ENCODE measurements around the gene JUN.

JUN gene

GRCh38 chr1:58779801-58780382 is 4.0 kb downstream of the JUN start:
- no peaks in the 10 kb centered on the region for H3K79me2 ChIP-seq (ENCODE audit: insufficient read depth, low read length)
- H3K4me2 ChIP-seq (ENCODE audit: low read depth, low read length, poor library complexity, severe bottlenecking) = no peak overlapping the region
- no peaks in the 10 kb centered on the region for H3K27me3 ChIP-seq (ENCODE audit: low read length)
- H3K9me2 ChIP-seq (replicated peaks; ENCODE audit: insufficient read depth, low read length) = no peaks in the 10 kb centered on the region
- H3K27ac ChIP-seq (ENCODE audit: low read depth, low read length) = no peak overlapping the region
- no peak for TF ChIP-seq EZH2phosphoT487 (conservative IDR thresholded peaks at IDR 0.05; ENCODE audit: low read length)
- TF ChIP-seq, protein P1, sequence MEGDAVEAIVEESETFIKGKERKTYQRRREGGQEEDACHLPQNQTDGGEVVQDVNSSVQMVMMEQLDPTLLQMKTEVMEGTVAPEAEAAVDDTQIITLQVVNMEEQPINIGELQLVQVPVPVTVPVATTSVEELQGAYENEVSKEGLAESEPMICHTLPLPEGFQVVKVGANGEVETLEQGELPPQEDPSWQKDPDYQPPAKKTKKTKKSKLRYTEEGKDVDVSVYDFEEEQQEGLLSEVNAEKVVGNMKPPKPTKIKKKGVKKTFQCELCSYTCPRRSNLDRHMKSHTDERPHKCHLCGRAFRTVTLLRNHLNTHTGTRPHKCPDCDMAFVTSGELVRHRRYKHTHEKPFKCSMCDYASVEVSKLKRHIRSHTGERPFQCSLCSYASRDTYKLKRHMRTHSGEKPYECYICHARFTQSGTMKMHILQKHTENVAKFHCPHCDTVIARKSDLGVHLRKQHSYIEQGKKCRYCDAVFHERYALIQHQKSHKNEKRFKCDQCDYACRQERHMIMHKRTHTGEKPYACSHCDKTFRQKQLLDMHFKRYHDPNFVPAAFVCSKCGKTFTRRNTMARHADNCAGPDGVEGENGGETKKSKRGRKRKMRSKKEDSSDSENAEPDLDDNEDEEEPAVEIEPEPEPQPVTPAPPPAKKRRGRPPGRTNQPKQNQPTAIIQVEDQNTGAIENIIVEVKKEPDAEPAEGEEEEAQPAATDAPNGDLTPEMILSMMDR (IDR thresholded peaks at IDR 0.05; ENCODE audit: insufficient read depth, low read length, poor library complexity, severe bottlenecking) = no peak
- no peaks in the 10 kb centered on the region for H3K36me3 ChIP-seq (ENCODE audit: low read length)
- no peak overlapping the region for H3K9ac ChIP-seq (ENCODE audit: low read length)
- no peaks in the 10 kb centered on the region for H3K9me3 ChIP-seq (ENCODE audit: insufficient read depth, low read length)
- no peak overlapping the region for H2AFZ ChIP-seq (ENCODE audit: low read depth, low read length, severe bottlenecking)
- no peaks in the 10 kb centered on the region for H3F3A ChIP-seq (ENCODE audit: insufficient read depth)
- 0 out of 2 replicates have a peak, but pooled peaks cover 5% of the 10 kb centered on the region for H4K20me1 ChIP-seq (ENCODE audit: low read depth, low read length)
- no peak overlapping the region for H3K4me3 ChIP-seq (ENCODE audit: insufficient read depth, low read length, poor library complexity, severe bottlenecking)

DNA sequence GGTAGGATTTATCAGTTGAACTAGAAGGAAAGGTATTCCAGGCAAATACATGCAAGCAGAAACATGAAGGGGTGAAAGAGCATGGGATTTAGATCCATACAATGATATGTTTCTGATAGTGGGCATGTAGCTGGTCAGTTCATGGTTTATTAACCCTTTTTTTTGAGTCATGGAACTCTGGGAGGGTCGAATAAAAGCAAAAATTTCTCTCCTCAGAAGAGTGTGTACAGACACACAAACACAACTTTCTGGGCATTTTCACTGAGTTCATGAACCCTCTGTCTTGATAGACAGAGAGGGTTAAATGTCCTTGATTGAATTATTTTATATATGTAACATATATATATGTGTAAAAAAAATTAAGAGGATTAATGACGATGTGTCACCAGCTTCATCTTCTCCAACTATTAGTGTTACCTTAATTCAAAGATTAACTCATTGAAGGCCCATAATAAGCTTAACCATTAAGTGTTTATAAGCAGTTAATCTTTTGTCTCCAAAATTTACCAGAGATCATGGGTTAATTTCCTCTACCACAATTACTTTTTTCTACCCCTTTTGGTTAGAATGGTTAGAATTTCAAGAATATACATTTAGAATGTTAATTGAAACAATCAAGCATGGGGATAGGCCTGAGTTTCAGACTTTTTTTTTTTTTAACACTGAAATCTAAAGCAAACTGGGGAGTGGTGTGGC is 4.6 kb downstream of the JUN start:
- no peak overlapping the region for H3K4me2 ChIP-seq (ENCODE audit: low read depth, low read length, poor library complexity, severe bottlenecking)
- no peaks in the 10 kb centered on the region for H3K9me2 ChIP-seq (replicated peaks; ENCODE audit: insufficient read depth, low read length)
- H3K4me3 ChIP-seq (ENCODE audit: insufficient read depth, low read length, poor library complexity, severe bottlenecking) = no peak overlapping the region
- H3K36me3 ChIP-seq (ENCODE audit: low read length) = no peaks in the 10 kb centered on the region
- H3K9me3 ChIP-seq (ENCODE audit: insufficient read depth, low read length) = no peaks in the 10 kb centered on the region
- 0 out of 2 replicates have a peak, but pooled peaks cover 5% of the 10 kb centered on the region for H4K20me1 ChIP-seq (ENCODE audit: low read depth, low read length)
- H3K79me2 ChIP-seq (ENCODE audit: insufficient read depth, low read length) = no peaks in the 10 kb centered on the region
- no peaks in the 10 kb centered on the region for H3K27me3 ChIP-seq (ENCODE audit: low read length)
- no peak overlapping the region for H3K9ac ChIP-seq (ENCODE audit: low read length)
- no peak overlapping the region for H3K27ac ChIP-seq (ENCODE audit: low read depth, low read length)
- H3F3A ChIP-seq (ENCODE audit: insufficient read depth) = no peaks in the 10 kb centered on the region
- TF ChIP-seq, protein P1 (IDR thresholded peaks at IDR 0.05; ENCODE audit: insufficient read depth, low read length, poor library complexity, severe bottlenecking) = no peak
- no peak for TF ChIP-seq EZH2phosphoT487 (conservative IDR thresholded peaks at IDR 0.05; ENCODE audit: low read length)
- H2AFZ ChIP-seq (ENCODE audit: low read depth, low read length, severe bottlenecking) = no peak overlapping the region

- Histone ChIP-seq H3F3A (ENCODE audit: insufficient read depth) (no peaks in the 10 kb centered on the region), H3K27ac (ENCODE audit: low read depth, low read length) (no peak overlapping the region), H3K4me2 (ENCODE audit: low read depth, low read length, poor library complexity, severe bottlenecking) (no peak overlapping the region), H3K79me2 (ENCODE audit: insufficient read depth, low read length) (no peaks in the 10 kb centered on the region), H3K36me3 (ENCODE audit: low read length) (no peaks in the 10 kb centered on the region), H3K9ac (ENCODE audit: low read length) (no peak overlapping the region), H2AFZ (ENCODE audit: low read depth, low read length, severe bottlenecking) (no peak overlapping the region), H3K9me3 (ENCODE audit: insufficient read depth, low read length) (no peaks in the 10 kb centered on the region), H3K27me3 (ENCODE audit: low read length) (no peaks in the 10 kb centered on the region), H4K20me1 (ENCODE audit: low read depth, low read length) (0 out of 2 replicates have a peak, but pooled peaks cover 5% of the 10 kb centered on the region), H3K9me2 (replicated peaks; ENCODE audit: insufficient read depth, low read length) (no peaks in the 10 kb centered on the region), H3K4me3 (ENCODE audit: insufficient read depth, low read length, poor library complexity, severe bottlenecking) (no peak overlapping the region)
- TF ChIP-seq, protein P1 (IDR thresholded peaks at IDR 0.05; ENCODE audit: insufficient read depth, low read length, poor library complexity, severe bottlenecking) = no peak
- no peak for TF ChIP-seq EZH2phosphoT487 (conservative IDR thresholded peaks at IDR 0.05; ENCODE audit: low read length)
Observed at GRCh38 chr1:58778385-58779000, 5.4 kb downstream of the JUN start.

Data from SU-DHL-6 (cell line).